Peyer's patch (tissue), 4 donors: ENCODE results near the gene B3GNT5.

Experiments
- POLR2A ChIP-seq, 2 donors: fragments of 450-650 bp; IDR thresholded peaks; one replicate each; pipeline ENCODE4 v1.5.1; 2017; ENCODE audit warnings: antibody characterized with exemption in 2 of 2, mild to moderate bottlenecking in 2 of 2, moderate library complexity in 2 of 2
- TF ChIP-seq, protein P1 (sequence below), 6 experiments: fragments of 450-650 bp in 4 of 6; fragments of 200-600 bp in 2 of 6; sonication (generic) in 1 of 6; IDR thresholded peaks; one replicate each; pipeline ENCODE4 v1.5.1; 2017 to 2019; ENCODE audit warnings: antibody characterized with exemption in 6 of 6, mild to moderate bottlenecking in 3 of 6, moderate library complexity in 1 of 6

- TF ChIP-seq, protein P1, sequence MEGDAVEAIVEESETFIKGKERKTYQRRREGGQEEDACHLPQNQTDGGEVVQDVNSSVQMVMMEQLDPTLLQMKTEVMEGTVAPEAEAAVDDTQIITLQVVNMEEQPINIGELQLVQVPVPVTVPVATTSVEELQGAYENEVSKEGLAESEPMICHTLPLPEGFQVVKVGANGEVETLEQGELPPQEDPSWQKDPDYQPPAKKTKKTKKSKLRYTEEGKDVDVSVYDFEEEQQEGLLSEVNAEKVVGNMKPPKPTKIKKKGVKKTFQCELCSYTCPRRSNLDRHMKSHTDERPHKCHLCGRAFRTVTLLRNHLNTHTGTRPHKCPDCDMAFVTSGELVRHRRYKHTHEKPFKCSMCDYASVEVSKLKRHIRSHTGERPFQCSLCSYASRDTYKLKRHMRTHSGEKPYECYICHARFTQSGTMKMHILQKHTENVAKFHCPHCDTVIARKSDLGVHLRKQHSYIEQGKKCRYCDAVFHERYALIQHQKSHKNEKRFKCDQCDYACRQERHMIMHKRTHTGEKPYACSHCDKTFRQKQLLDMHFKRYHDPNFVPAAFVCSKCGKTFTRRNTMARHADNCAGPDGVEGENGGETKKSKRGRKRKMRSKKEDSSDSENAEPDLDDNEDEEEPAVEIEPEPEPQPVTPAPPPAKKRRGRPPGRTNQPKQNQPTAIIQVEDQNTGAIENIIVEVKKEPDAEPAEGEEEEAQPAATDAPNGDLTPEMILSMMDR (IDR thresholded peaks at IDR 0.05): no peak
- no peak for TF ChIP-seq POLR2A (IDR thresholded peaks at IDR 0.05)
These were observed 40.5 kb upstream of the B3GNT5 start for GRCh38 chr3:183212565-183212964.
